Uterus (tissue), 4 donors: ENCODE results near the gene KRT4. TPM values are rescaled to one million over a fixed set of nuclear protein-coding genes. Genes with fewer than 3 reads are reported as not detected.

Source experiments
- DNase-seq, 2 donors: peaks; one replicate each; pipeline ENCODE4 v3.0.0-alpha.2; 2019 to 2020
- H3K27ac ChIP-seq, 2 donors: fragments of 200-600 bp; sonication (generic); 1 replicate in 1 of 2; 2 replicates in 1 of 2; pipeline ENCODE4 v1.5.1; 2016 to 2018
- H3K27me3 ChIP-seq, 2 donors: fragments of 200-600 bp; sonication (generic); one replicate each; pipeline ENCODE4 v1.5.1; 2018 to 2019; ENCODE audit warnings: control low read depth in 1 of 2
- H3K36me3 ChIP-seq, 2 donors: fragments of 200-600 bp; sonication (generic); one replicate each; pipeline ENCODE4 v1.5.1; 2019; ENCODE audit warnings: control low read depth in 1 of 2
- H3K4me1 ChIP-seq, 2 donors: fragments of 200-600 bp; sonication (generic); one replicate each; pipeline ENCODE4 v1.5.1; 2018 to 2019; ENCODE audit warnings: control low read depth in 1 of 2
- H3K4me3 ChIP-seq, 2 donors: fragments of 200-600 bp; sonication (generic); 1 replicate in 1 of 2; 2 replicates in 1 of 2; pipeline ENCODE4 v1.5.1; 2018 to 2019; ENCODE audit warnings: mild to moderate bottlenecking in 1 of 2
- H3K9me3 ChIP-seq, 2 donors: fragments of 200-600 bp; sonication (generic); one replicate each; pipeline ENCODE4 v1.5.1; 2019; ENCODE audit warnings: control low read depth in 1 of 2
- CTCF ChIP-seq, 4 experiments: fragments of 200-600 bp in 2 of 4; fragments of 450-650 bp in 2 of 4; sonication (generic) in 2 of 4; IDR thresholded peaks; one replicate each; pipeline ENCODE4 v1.5.1; 2016 to 2019; ENCODE audit warnings: antibody characterized with exemption in 4 of 4, mild to moderate bottlenecking in 2 of 4, moderate library complexity in 1 of 4
- POLR2A ChIP-seq, 2 donors: fragments of 450-650 bp; IDR thresholded peaks; one replicate each; pipeline ENCODE4 v1.6.1; 2016; ENCODE audit warnings: antibody characterized with exemption in 2 of 2, mild to moderate bottlenecking in 1 of 2, moderate library complexity in 1 of 2
- intact Hi-C: fragments of 100-400 bp; cut with DNase I; formaldehyde crosslinking; loops from one replicate; pipeline ENCODE4 v1.15.1; 2023; ENCODE audit warnings: low total_unique reads
- small RNA-seq: library from RNA; depleted of rRNA; stranded (forward); fragments of <200 nt; gene quantifications from one replicate; pipeline ENCODE3, GENCODE V24; 2016
- total RNA-seq, 4 donors: library from RNA; depleted of rRNA in 3 of 4; stranded (reverse); fragments of >200 nt in 3 of 4; gene quantifications; one replicate each; pipeline versions ENCODE4 v1.1.0 to v1.2.4, GENCODE V29; 2014 to 2023
- donor health status: DM: yes; HTN: yes; CAD: no.

Gene KRT4
- total RNA-seq, 4 donors from 2014 or later: not detected

DNA sequence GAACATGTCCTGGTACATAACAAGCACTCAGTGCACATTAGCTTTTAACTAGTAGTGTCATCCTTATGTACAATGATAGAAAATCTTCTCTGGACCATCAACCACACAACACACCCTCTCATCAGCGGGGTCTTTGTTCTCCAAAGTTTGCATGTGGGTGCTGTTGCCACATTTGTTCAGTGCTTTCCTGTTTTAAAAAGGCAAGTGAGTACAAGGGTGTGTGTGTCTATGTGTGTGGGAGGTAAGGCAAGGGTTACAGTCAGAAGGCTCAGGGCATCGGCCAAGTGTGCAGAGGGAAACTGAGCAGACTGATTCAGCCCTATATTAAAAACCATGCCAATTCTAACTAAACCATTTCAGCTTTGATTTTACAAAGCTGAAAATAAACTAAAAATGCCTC is 54.7 kb downstream of the KRT4 start:
- Histone ChIP-seq H3K27ac (no peak overlapping the region), H3K4me1 (no peaks in the 10 kb centered on the region), H3K4me3 (no peak overlapping the region), H3K9me3 (no peaks in the 10 kb centered on the region), H3K27me3 (no peaks in the 10 kb centered on the region), H3K36me3 (no peaks in the 10 kb centered on the region)
- DNase-seq: no peak
- intact Hi-C loops: no loop called here
- TF ChIP-seq CTCF (IDR thresholded peaks at IDR 0.05): no peak
- no peak for TF ChIP-seq POLR2A (IDR thresholded peaks at IDR 0.05)

GRCh38 chr12:52757449-52758176 is 56.3 kb downstream of the KRT4 start:
- no peaks in the 10 kb centered on the region for H3K4me1 ChIP-seq
- DNase-seq: no peak
- H3K27me3 ChIP-seq: no peaks in the 10 kb centered on the region
- intact Hi-C loops: no loop called here
- H3K9me3 ChIP-seq: no peaks in the 10 kb centered on the region
- no peak overlapping the region for H3K4me3 ChIP-seq
- H3K36me3 ChIP-seq: no peaks in the 10 kb centered on the region
- H3K27ac ChIP-seq: no peak overlapping the region
- TF ChIP-seq POLR2A (IDR thresholded peaks at IDR 0.05) (no peak), CTCF (IDR thresholded peaks at IDR 0.05) (no peak)

Small RNAs within 50 kb of the gene (small RNA-seq; reads per million reads assigned to genes)
- not detected for gene AC107016.2

Other genes starting within 250 kb of the KRT4 start
- not detected for gene KRT74, start 240.3 kb downstream of the KRT4 start, total RNA-seq
- under 1 TPM in 1 of 4 donors, not detected in 3; 0.51 TPM for gene KRT72, start 212.7 kb downstream of the KRT4 start, total RNA-seq
- not detected for gene KRT73, start 195.6 kb downstream of the KRT4 start, total RNA-seq
- gene KRT2, start 161.9 kb downstream of the KRT4 start, total RNA-seq: not detected
- gene KRT1, start 133.7 kb downstream of the KRT4 start, total RNA-seq: 1 to 10 TPM in 1 of 4 donors, under 1 TPM in 1, not detected in 2; 0.88 to 1.5 TPM
- gene KRT77, start 110.6 kb downstream of the KRT4 start, total RNA-seq: not detected
- not detected for gene KRT76, start 36.8 kb downstream of the KRT4 start, total RNA-seq
- gene KRT3, start 18.0 kb downstream of the KRT4 start, total RNA-seq: not detected
- not detected for gene KRT79, start 20.2 kb upstream of the KRT4 start, total RNA-seq
- not detected for gene KRT78, start 34.9 kb upstream of the KRT4 start, total RNA-seq
- 10 to 100 TPM in 3 of 4 donors, 1 to 10 TPM in 1; 9.1 to 46.2 (median 36.5) TPM for gene KRT8, start 91.0 kb upstream of the KRT4 start, total RNA-seq
- gene KRT18, start 135.0 kb upstream of the KRT4 start, total RNA-seq: 10 to 100 TPM in 3 of 4 donors, 1 to 10 TPM in 1; 2.6 to 69.2 (median 17.8) TPM
- 1,000 to 10,000 TPM in 1 of 4 donors, 100 to 1,000 TPM in 3; 388 to 1,076 (median 585) TPM for gene EIF4B, start 192.3 kb upstream of the KRT4 start, total RNA-seq
- 100 to 1,000 TPM in 2 of 4 donors, 10 to 100 TPM in 2; 64.0 to 394 (median 112) TPM for gene TNS2, start 235.9 kb upstream of the KRT4 start, total RNA-seq